H4 (cell line): ENCODE measurements around the gene CYP26B1. TPM values are rescaled to one million over a fixed set of nuclear protein-coding genes. Genes with fewer than 3 reads are reported as not detected.
A peak's percentile ranks its signal among the peaks of the same experiment; 100 is the strongest.

Source experiments
- DNase-seq: peaks from one replicate; pipeline ENCODE4 v3.0.0-alpha.2; 2015; ENCODE audit warnings: low spot score
- total RNA-seq: library from RNA; depleted of rRNA; stranded (reverse); fragments of >200 nt; shearing (Covaris generic); gene quantifications from 2 replicates; pipeline ENCODE4 v1.2.3, GENCODE V29; 2014

The CYP26B1 gene
- total RNA-seq, 1 experiment from 2014 or later, result 1.5 TPM

- DNase-seq, result no peak
Measured at GRCh38 chr2:72129681-72130340, 17.9 kb downstream of the CYP26B1 start.

DNA sequence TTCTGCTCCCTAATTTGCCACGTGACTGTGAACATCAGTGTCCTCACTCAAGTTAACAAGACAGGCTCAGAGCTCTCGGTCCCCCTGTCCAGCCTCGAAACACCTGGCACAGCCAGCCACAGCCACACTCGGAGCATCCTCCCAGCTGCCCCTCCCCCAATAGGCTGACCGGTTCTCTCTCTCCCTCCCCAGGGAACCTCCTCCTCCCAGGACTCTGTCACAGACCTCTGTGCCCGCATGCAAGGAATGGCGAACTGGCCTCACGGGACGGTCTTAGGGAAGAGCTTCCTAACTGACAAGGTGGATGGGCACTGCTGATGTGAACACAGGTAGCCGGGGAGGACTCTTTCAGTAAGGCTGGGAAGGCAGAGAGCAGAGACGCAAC lies 18.8 kb downstream of the CYP26B1 start:
- no peak for DNase-seq

DNA sequence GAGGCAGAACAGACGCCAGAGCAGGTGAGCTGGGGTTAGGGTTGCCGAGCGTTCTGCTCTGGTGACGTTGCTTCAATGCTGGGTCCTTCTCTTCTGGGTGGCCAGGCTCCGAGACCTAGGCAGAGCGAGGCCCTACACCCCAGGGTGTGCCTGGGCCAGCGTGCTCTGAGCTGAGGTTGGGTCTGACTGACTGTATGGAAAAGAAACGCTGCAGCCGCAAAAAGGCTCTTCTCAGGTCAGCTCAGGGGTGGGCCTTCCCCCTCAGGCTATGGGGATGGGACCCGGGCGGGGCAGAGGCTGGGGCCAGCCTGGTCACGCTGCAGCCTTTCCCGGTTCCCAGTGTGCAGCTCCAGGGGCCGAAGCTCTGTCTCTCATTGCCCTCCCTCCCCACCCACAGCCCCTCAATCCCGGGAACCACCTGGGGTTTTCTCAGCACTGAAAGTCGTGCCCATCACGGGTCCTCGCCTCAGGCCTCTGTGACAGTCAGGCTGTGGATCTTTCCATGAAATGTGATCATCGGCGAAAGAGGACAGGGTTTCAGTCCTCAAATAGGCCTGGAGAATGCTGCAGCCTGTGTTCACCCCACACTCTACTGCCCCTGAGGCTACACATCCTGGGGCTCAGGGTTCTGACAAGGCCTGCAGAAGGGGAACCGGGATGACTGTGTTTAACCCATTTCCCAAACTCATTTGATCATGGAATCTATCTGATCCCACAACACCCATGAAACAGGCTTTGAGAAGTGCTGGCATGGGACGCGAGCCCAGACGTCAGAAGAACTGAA lies 19.4 kb downstream of the CYP26B1 start:
- DNase-seq, result no peak

GRCh38 chr2:72127401-72128058 lies 20.1 kb downstream of the CYP26B1 start:
- no peak for DNase-seq

DNA sequence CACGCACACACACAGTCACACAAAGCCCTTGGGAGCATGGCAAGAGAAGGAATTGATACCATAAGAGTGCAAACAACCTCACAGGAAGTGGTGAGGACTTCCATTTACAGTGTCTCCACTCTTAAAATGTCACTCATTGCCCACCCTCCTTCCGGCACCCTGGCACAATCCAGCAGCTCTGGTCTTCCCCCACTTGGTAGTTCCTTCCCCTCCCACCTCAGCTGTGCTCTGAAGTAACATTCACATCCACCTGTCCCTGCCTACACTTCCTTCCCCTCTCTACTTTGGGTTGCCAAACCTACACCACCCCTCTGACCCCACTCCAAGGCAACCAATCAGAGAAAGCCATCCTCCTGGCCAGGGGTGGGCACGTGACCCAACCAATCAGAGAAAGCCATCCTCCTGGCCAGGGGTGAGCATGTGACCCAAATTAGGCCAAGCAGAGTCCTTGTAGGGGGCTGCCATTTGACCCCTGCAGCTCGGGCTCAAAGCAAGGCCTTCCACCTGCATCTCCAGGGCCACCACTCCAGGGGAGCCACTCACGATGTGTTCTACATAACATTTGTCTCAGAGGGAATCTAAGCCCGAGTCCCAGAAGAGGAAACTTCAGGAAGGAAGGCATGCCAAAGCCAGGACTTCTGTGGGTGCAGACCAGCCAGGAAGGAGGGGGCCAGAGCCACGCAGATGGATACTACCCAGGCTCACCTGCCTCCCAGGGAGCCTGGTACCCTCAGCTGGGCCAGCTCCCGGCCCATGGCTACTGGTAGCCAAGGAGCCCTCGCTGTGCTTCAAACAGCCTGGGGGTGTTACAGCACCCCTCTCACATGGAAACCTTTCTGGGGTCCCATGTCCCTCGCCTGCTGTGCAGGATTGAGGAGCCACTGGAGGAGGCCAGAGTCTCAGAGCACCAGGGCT lies 21.2 kb downstream of the CYP26B1 start:
- no peak for DNase-seq

DNA sequence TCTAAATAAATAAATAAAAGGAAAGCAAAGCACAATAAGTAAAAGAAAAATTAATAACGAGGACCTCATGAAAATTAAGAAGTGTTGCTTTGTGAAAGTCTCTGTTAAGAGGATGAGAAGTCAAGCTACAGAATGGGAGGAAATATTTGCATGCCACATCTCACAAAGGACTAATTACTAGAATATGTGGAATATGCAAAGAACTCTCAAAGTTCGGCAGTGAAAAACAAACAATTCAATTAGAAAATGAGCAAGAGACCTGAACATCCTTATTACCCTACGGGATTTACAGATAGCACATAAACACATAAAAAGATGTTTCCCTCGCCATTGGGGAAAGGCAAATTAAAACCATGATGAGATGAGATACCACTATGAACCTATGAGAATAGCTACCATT lies 23.3 kb downstream of the CYP26B1 start:
- no peak for DNase-seq

- no peak for DNase-seq
Measured at GRCh38 chr2:72121153-72121552, 26.5 kb downstream of the CYP26B1 start.

GRCh38 chr2:72118951-72119350 lies 28.7 kb downstream of the CYP26B1 start:
- no peak for DNase-seq

- DNase-seq, result no peak
Measured at GRCh38 chr2:72118386-72118785, 29.3 kb downstream of the CYP26B1 start.

DNA sequence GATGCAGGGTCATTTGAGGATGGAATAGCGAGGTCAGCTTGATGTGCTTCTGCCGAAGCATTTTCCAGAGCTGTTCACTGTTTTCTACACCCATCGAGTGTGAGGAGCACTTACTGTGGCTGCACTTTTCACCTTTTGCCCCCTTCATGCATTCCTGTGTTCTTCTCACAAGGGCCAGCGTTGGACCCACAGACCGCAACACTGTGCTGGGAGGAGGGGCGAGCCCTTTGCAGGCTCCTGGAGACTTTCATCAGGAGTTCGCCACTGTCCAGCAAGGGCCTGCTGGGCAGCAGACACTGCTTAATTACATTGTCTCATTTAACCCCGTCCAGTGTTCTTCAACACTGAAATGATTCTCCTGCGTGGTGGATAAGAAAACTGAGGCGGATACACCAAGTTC lies 29.9 kb downstream of the CYP26B1 start:
- DNase-seq, result no peak

- no peak for DNase-seq
Measured at GRCh38 chr2:72117029-72117428, 30.6 kb downstream of the CYP26B1 start.

GRCh38 chr2:72116081-72116533 lies 31.6 kb downstream of the CYP26B1 start:
- DNase-seq, result peak; percentile 65

DNA sequence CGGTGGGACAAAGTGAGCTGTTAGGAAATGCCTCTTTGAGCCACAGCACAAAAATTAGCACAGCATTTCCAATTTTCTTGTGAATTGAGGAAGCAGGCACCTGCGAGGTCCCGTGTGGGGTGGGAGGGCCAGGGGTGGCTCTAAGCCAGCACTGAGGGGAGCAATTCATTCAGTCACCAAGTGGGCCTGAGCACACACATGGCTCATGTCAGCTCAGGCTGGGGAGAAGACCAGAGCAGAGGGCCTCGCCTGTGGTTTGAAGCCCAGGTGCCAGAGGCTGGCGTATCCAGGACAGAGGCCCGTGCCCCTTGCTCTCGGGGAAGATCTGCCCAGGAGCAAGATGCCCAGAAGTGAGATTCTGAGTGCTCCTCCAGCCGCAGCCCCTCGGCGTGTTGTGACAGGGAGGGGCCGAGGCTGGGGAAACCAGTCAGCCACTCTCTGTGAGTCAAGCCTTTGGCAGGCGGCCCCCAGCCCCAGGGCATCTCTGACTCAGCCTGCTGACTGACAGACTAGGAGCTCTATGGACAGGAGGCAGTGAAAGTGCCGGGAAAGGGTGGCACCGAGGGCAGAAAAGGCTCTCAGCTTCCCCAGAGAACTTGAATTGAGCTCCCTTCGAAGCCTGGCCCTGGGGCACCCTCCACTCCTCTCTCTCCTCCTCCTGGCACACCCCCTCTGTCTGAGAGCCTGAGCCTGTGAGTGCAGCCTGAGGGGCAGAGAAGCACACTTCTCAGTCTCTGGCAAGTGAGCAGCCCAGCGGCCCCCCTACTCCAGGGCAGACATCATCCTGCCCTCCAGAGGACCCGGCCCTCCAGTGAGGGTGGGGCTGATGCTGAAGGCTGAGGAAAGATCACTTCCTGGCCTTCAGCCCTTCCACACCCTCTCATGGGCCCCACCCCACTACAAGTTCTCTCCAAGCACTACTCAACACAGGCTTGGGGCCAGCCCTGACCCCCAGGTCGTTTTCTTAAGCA lies 32.3 kb downstream of the CYP26B1 start:
- DNase-seq, result peak; percentile 93

- no peak for DNase-seq
Measured at GRCh38 chr2:72114693-72115051, 33.0 kb downstream of the CYP26B1 start.

DNA sequence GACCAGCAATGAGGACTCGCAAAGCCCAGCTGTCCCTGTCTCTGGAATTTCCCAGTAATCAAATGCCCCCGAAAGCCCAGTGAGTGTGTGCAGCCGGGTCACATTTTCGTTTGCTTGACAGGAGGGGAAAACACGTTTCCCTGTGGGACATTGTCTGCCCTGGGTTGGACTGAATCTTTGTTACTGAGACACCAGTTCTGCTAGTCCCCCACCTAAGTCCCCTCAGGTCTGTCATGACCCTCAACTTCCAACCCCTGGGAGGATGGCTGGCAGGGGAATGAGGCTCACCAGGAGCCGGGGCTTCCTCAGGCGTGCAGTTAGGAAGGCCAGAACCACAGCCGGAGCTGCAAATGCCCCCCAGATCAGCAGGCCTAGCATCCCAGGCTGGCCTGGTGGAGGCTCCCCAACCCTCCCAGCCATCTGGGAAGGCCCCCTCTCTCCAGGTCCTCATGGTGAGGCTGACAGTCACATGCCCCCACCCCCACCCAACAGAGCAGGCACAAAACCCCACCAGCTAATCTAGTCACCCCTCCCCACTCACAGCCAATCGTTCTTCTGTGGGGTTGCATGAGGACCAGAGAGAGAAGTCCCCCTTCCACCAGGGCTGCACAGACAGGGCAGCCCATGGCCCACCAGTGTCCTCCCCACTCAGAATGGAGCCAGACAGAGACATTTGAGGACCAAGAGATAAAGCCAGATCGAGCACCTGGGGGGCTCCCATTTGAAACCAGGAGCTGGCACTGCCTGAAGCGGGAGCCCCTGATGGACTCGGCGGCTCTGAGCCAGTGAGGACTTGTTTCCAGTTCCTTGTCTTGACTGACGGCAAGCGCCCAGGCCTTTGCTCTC lies 33.6 kb downstream of the CYP26B1 start:
- no peak for DNase-seq

GRCh38 chr2:72112981-72113846 lies 34.4 kb downstream of the CYP26B1 start:
- DNase-seq, result no peak

DNA sequence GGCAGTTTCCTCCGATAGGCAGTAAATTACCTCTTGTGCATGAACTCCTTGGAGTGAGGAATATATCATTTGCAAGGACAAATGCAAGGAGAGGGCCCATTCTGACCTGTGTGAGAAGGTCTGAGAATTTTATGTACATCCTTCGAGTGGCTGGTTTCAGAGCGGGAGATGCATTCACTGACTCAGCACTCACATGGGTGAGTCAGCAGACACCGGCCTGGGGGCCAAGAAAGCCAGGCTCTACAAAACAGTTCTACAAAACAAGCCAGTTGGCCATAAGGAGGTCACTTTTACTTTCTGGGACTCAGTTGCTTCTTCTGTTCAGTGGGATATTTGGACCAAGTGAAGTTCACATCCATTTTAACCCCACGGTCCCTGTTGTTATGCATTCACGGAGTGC lies 35.3 kb downstream of the CYP26B1 start:
- DNase-seq, result no peak

GRCh38 chr2:72111061-72111460 lies 36.6 kb downstream of the CYP26B1 start:
- no peak for DNase-seq

GRCh38 chr2:72109904-72110303 lies 37.8 kb downstream of the CYP26B1 start:
- no peak for DNase-seq
